Neuronal stem cell (in vitro differentiated cells): ENCODE data around the gene CPLANE2.

Experiments
- DNase-seq: peaks from one replicate; pipeline ENCODE4 v3.0.0-alpha.2; 2013; ENCODE audit warnings: low spot score
- H2AFZ ChIP-seq: one replicate; pipeline ENCODE4 v1.6.1; 2013; ENCODE audit warnings: mild to moderate bottlenecking, low read length, inconsistent platforms
- H2AK5ac ChIP-seq: 2 replicates; pipeline ENCODE4 v1.6.1; 2013; ENCODE audit warnings: low read depth, mild to moderate bottlenecking, inconsistent platforms, low read length, moderate library complexity, mixed read lengths
- H2BK120ac ChIP-seq: 2 replicates; pipeline ENCODE4 v1.6.1; 2013; ENCODE audit warnings: low read depth, mild to moderate bottlenecking, inconsistent platforms, low read length, moderate library complexity, mixed read lengths
- H2BK12ac ChIP-seq: one replicate; pipeline ENCODE4 v1.6.1; 2013; ENCODE audit warnings: low read length, inconsistent platforms
- H2BK15ac ChIP-seq: 2 replicates; pipeline ENCODE4 v1.6.1; 2013; ENCODE audit warnings: mild to moderate bottlenecking, low read length, inconsistent platforms, mixed read lengths
- H2BK5ac ChIP-seq: one replicate; pipeline ENCODE4 v1.6.1; 2013; ENCODE audit warnings: inconsistent platforms, mild to moderate bottlenecking, low read length, moderate library complexity
- H3K14ac ChIP-seq: one replicate; pipeline ENCODE4 v1.6.1; 2013; ENCODE audit warnings: low read length, inconsistent platforms
- H3K18ac ChIP-seq: 2 replicates; pipeline ENCODE4 v1.6.1; 2013; ENCODE audit warnings: low read length, inconsistent platforms
- H3K23ac ChIP-seq: 2 replicates; pipeline ENCODE4 v1.6.1; 2013; ENCODE audit warnings: low read depth, mild to moderate bottlenecking, mixed read lengths, low read length, inconsistent platforms; ENCODE audit not compliant: poor library complexity
- H3K27ac ChIP-seq: replicated peaks from 3 replicates; pipeline ENCODE4 v1.5.1; 2013; ENCODE audit warnings: low read length, inconsistent platforms
- H3K27me3 ChIP-seq, 3 experiments: 2 replicates each; pipeline ENCODE4 v1.6.1; 2013; ENCODE audit warnings: low read length in 3 of 3, mild to moderate bottlenecking in 2 of 3, inconsistent platforms in 1 of 3, low read depth in 1 of 3, mixed read lengths in 1 of 3, moderate library complexity in 1 of 3; ENCODE audit not compliant: control insufficient read depth in 3 of 3, insufficient read depth in 3 of 3
- H3K36me3 ChIP-seq, 2 donors: replicated peaks in 1 of 2; 2 replicates each; pipeline ENCODE4 v1.6.1; 2013; ENCODE audit warnings: low read length in 2 of 2; ENCODE audit not compliant: control insufficient read depth in 2 of 2, insufficient read depth in 2 of 2
- H3K4ac ChIP-seq: 2 replicates; pipeline ENCODE4 v1.6.1; 2013; ENCODE audit warnings: inconsistent platforms, mild to moderate bottlenecking, low read length, moderate library complexity
- H3K4me1 ChIP-seq, 2 donors: 1 replicate in 1 of 2; 2 replicates in 1 of 2; pipeline ENCODE4 v1.6.1; 2013; ENCODE audit warnings: low read length in 2 of 2, low read depth in 1 of 2; ENCODE audit not compliant: control insufficient read depth in 2 of 2, insufficient read depth in 1 of 2
- H3K4me2 ChIP-seq: one replicate; pipeline ENCODE4 v1.6.1; 2013; ENCODE audit warnings: mild to moderate bottlenecking, low read length, inconsistent platforms; ENCODE audit not compliant: insufficient read depth, poor library complexity, severe bottlenecking
- H3K4me3 ChIP-seq, 2 donors: 2 replicates each; pipeline ENCODE4 v1.5.1; 2013; ENCODE audit warnings: low read length in 2 of 2, mild to moderate bottlenecking in 2 of 2, inconsistent platforms in 1 of 2, moderate library complexity in 1 of 2
- H3K79me1 ChIP-seq: one replicate; pipeline ENCODE4 v1.6.1; 2013; ENCODE audit warnings: low read depth, mild to moderate bottlenecking, inconsistent platforms, low read length, moderate library complexity
- H3K9ac ChIP-seq: one replicate; pipeline ENCODE4 v1.6.1; 2013; ENCODE audit warnings: mild to moderate bottlenecking, low read depth, low read length, inconsistent platforms; ENCODE audit not compliant: poor library complexity
- H3K9me3 ChIP-seq, 2 donors: replicated peaks in 1 of 2; 2 replicates each; pipeline versions ENCODE3 to v1.6.1; 2013; ENCODE audit warnings: low read length in 2 of 2, mild to moderate bottlenecking in 2 of 2, inconsistent platforms in 1 of 2, low read depth in 1 of 2, mixed read lengths in 1 of 2, moderate library complexity in 1 of 2; ENCODE audit not compliant: control insufficient read depth in 2 of 2, insufficient read depth in 1 of 2
- H4K8ac ChIP-seq: one replicate; pipeline ENCODE4 v1.6.1; 2013; ENCODE audit warnings: low read depth, mild to moderate bottlenecking, inconsistent platforms, low read length, moderate library complexity
- H4K91ac ChIP-seq: one replicate; pipeline ENCODE4 v1.6.1; 2013; ENCODE audit warnings: low read length, low read depth, mild to moderate bottlenecking, inconsistent platforms; ENCODE audit not compliant: poor library complexity
- WGBS, 2 donors: extraction: QIAGEN DNeasy Blood & Tissue Kit; methylation state at CpG; one replicate each; pipeline ENCODE4 v1.1.7; 2013; ENCODE audit warnings: missing lambda C conversion rate in 2 of 2, mixed read lengths in 1 of 2; ENCODE audit not compliant: insufficient read length in 2 of 2, insufficient replicate concordance in 1 of 2; ENCODE audit errors: extremely low coverage in 2 of 2; 5-methylcytosine and 5-hydroxymethylcytosine counted together

CPLANE2 gene

DNA sequence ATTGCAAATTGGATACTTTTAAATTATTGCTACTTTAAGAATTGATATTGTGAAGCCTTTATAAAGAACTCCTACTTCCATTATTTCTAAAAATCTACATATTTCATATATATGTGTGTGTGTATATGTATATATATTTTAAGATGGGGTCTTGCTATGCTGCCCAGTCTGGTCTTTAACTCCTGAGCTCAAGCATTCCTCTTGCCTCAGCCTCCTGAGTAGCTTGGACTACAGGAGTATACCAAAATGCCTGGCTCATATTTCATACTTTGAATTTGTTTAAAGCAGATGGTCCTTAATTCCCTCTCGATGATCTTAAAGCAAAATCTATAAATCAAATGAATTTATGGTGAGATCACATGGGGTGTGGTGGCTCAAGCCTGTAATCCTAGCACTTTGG is 25.1 kb upstream of the CPLANE2 start:
- no peak overlapping the region for H3K4me3 ChIP-seq
- no peak overlapping the region for H4K91ac ChIP-seq
- no peak for DNase-seq
- H3K9ac ChIP-seq: no peak overlapping the region
- H2BK15ac ChIP-seq: no peak overlapping the region
- H2AFZ ChIP-seq: no peak overlapping the region
- no peak overlapping the region for H2BK120ac ChIP-seq
- no peaks in the 10 kb centered on the region for H3K27me3 ChIP-seq
- H3K27ac ChIP-seq: no peak overlapping the region
- H4K8ac ChIP-seq: no peak overlapping the region
- H3K18ac ChIP-seq: no peak overlapping the region
- no peak overlapping the region for H2AK5ac ChIP-seq
- no peak overlapping the region for H3K23ac ChIP-seq
- no peak overlapping the region for H3K4me2 ChIP-seq
- H3K4ac ChIP-seq: no peak overlapping the region
- H2BK12ac ChIP-seq: no peak overlapping the region
- H3K36me3 ChIP-seq: peaks cover 0 to 6% of the 10 kb centered on the region in 2 donors
- peaks cover 4 to 10% of the 10 kb centered on the region in 2 donors for H3K4me1 ChIP-seq
- no peak overlapping the region for H3K14ac ChIP-seq
- no peak overlapping the region for H2BK5ac ChIP-seq
- H3K79me1 ChIP-seq: peaks cover 2% of the 10 kb centered on the region
- WGBS, 2 donors: no CpG with 5 or more reads among the region's 1 CpG
- no peaks in the 10 kb centered on the region for H3K9me3 ChIP-seq

- Histone ChIP-seq H3K9ac (no peak overlapping the region), H2BK5ac (no peak overlapping the region), H3K18ac (no peak overlapping the region), H4K8ac (no peak overlapping the region), H2BK120ac (no peak overlapping the region), H2BK15ac (no peak overlapping the region), H4K91ac (no peak overlapping the region), H3K4ac (no peak overlapping the region), H2AK5ac (no peak overlapping the region), H3K4me1 (peaks cover 0 to 1% of the 10 kb centered on the region in 2 donors), H3K36me3 (peaks cover 2 to 19% of the 10 kb centered on the region in 2 donors), H3K79me1 (peaks cover 2% of the 10 kb centered on the region), H3K9me3 (no peaks in the 10 kb centered on the region), H2BK12ac (no peak overlapping the region), H3K27me3 (no peaks in the 10 kb centered on the region), H3K14ac (no peak overlapping the region), H3K23ac (no peak overlapping the region), H2AFZ (no peak overlapping the region), H3K4me3 (no peak overlapping the region), H3K27ac (no peak overlapping the region), H3K4me2 (no peak overlapping the region)
- WGBS, 2 donors: no CpG with 5 or more reads among the region's 1 CpG
- no peak for DNase-seq
These were observed 23.8 kb upstream of the CPLANE2 start for GRCh38 chr1:16260814-16261213.

- no peak overlapping the region for H3K14ac ChIP-seq
- H2BK15ac ChIP-seq: no peak overlapping the region
- no peak overlapping the region for H3K4me3 ChIP-seq
- H3K4me1 ChIP-seq: peaks cover 0 to 1% of the 10 kb centered on the region in 2 donors
- no peak overlapping the region for H2AK5ac ChIP-seq
- no CpG with 5 or more reads among the region's 9 CpGs for WGBS, 2 donors
- H4K91ac ChIP-seq: no peak overlapping the region
- H3K9ac ChIP-seq: no peak overlapping the region
- peaks cover 8 to 40% of the 10 kb centered on the region in 2 donors for H3K36me3 ChIP-seq
- no peak overlapping the region for H2BK120ac ChIP-seq
- no peak overlapping the region for H3K18ac ChIP-seq
- H3K79me1 ChIP-seq: no peaks in the 10 kb centered on the region
- no peak overlapping the region for H4K8ac ChIP-seq
- no peaks in the 10 kb centered on the region for H3K9me3 ChIP-seq
- H2BK5ac ChIP-seq: no peak overlapping the region
- H2AFZ ChIP-seq: no peak overlapping the region
- H3K23ac ChIP-seq: no peak overlapping the region
- no peak overlapping the region for H3K4me2 ChIP-seq
- H3K4ac ChIP-seq: no peak overlapping the region
- no peak overlapping the region for H3K27ac ChIP-seq
- no peak overlapping the region for H2BK12ac ChIP-seq
- H3K27me3 ChIP-seq: no peaks in the 10 kb centered on the region
- DNase-seq: no peak
These were observed 21.7 kb upstream of the CPLANE2 start for GRCh38 chr1:16258591-16259135.

DNA sequence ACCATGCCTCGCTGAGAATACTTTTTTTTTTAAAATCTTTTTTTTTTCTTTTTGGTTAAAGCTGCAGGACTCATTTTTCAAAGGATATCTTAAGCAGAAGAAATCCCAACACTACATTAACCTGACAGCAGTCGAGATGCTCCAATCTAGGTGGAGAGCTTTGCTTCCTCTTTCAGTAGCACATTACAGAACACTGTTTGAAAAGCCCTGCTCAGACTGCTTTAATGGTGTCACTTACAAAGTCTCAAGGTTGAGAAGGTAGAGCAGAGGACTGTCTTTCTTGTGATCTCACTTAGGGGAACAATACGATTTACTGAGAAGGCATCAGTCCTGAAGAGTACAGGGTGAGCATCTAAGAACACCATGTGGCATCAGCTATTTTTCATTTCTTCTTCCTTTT is 21.0 kb upstream of the CPLANE2 start:
- Histone ChIP-seq H3K4me2 (no peak overlapping the region), H3K27ac (no peak overlapping the region), H2BK120ac (no peak overlapping the region), H3K4me1 (peaks cover 0 to 1% of the 10 kb centered on the region in 2 donors), H3K27me3 (no peaks in the 10 kb centered on the region), H4K8ac (no peak overlapping the region), H3K18ac (no peak overlapping the region), H3K23ac (no peak overlapping the region), H2AFZ (no peak overlapping the region), H2BK5ac (no peak overlapping the region), H3K14ac (no peak overlapping the region), H3K79me1 (no peaks in the 10 kb centered on the region), H3K4ac (no peak overlapping the region), H2AK5ac (no peak overlapping the region), H2BK12ac (no peak overlapping the region), H3K36me3 (peaks cover 8 to 46% of the 10 kb centered on the region in 2 donors), H3K9ac (no peak overlapping the region), H2BK15ac (no peak overlapping the region), H3K9me3 (no peaks in the 10 kb centered on the region), H3K4me3 (no peak overlapping the region), H4K91ac (no peak overlapping the region)
- WGBS, 2 donors: no CpG with 5 or more reads among the region's 3 CpGs
- DNase-seq: no peak
